ENCODE measurements around the gene TMEM178B. TPM values are rescaled to one million over a fixed set of nuclear protein-coding genes. Genes with fewer than 3 reads are reported as not detected.

TMEM178B gene
- total and polyA plus RNA-seq, 2 of the 4 experiments (the other 2 are of a cell fraction): under 0.01 to 0.05 TPM

GRCh38 chr7:141359262-141359661 is 285.4 kb downstream of the TMEM178B start:
- H3K4me2 ChIP-seq (ENCODE audit: low read depth, low read length): no peak overlapping the region
- H4K5ac ChIP-seq (ENCODE audit: low read depth, low read length): no peak overlapping the region
- no peak overlapping the region for H2BK5ac ChIP-seq (ENCODE audit: low read depth, low read length, poor library complexity, severe bottlenecking)
- H2BK20ac ChIP-seq (ENCODE audit: low read depth, low read length): no peak overlapping the region
- no peak overlapping the region for H2AFZ ChIP-seq (replicated peaks; ENCODE audit: low read length, poor library complexity)
- H3K9me3 ChIP-seq (ENCODE audit: control insufficient read depth, insufficient read depth, low read length): no peaks in the 10 kb centered on the region
- in situ Hi-C loops (cut with MboI; ENCODE audit: low sequenced_read_pairs) (no loop called here), dilution Hi-C loops (cut with HindIII; ENCODE audit: low sequenced_read_pairs, unreplicated experiment) (no loop called here), intact Hi-C loops (cut with micrococcal nuclease) (no loop called here)
- CTCF ChIA-PET: no interaction called here
- no peaks in the 10 kb centered on the region for H3K27me3 ChIP-seq (ENCODE audit: control insufficient read depth, insufficient read depth, low read length)
- no peak overlapping the region for H4K91ac ChIP-seq (ENCODE audit: insufficient read depth, low read depth, low read length)
- no peak overlapping the region for H2BK15ac ChIP-seq (ENCODE audit: low read depth, low read length)
- H3K4me3 ChIP-seq (ENCODE audit: insufficient read depth, low read depth, low read length): no peak overlapping the region
- no peak overlapping the region for H3K14ac ChIP-seq (replicated peaks; ENCODE audit: low read depth, low read length)
- no peak overlapping the region for H2BK120ac ChIP-seq (ENCODE audit: low read depth, low read length)
- H3K18ac ChIP-seq (ENCODE audit: low read depth, low read length): no peak overlapping the region
- H2AK5ac ChIP-seq (ENCODE audit: low read depth, low read length): no peak overlapping the region
- no peak overlapping the region for H3K56ac ChIP-seq (ENCODE audit: extremely low read depth, insufficient read depth, low read length)
- no peak overlapping the region for H3K9ac ChIP-seq (ENCODE audit: low read depth, low read length)
- H4K20me1 ChIP-seq (ENCODE audit: insufficient read depth, low read length): no peaks in the 10 kb centered on the region
- H2AK9ac ChIP-seq (replicated peaks; ENCODE audit: low read depth, low read length, poor library complexity): no peak overlapping the region
- no peaks in the 10 kb centered on the region for H3K36me3 ChIP-seq (ENCODE audit: control insufficient read depth, insufficient read depth, low read length)
- H3K4ac ChIP-seq (ENCODE audit: low read depth, low read length): no peak overlapping the region
- POLR2A ChIA-PET (ENCODE audit: unreplicated experiment): no interaction called here
- H3K79me1 ChIP-seq (ENCODE audit: low read depth in 1 of 2, low read length in 2 of 2): no peaks in the 10 kb centered on the region; a peak in 1 of 4 replicates
- no peak overlapping the region for H4K8ac ChIP-seq (ENCODE audit: low read depth in 2 of 2, low read length in 2 of 2)
- no TSS peak for BruUV-seq (replicated peaks)
- H3K27ac ChIP-seq (ENCODE audit: insufficient read depth, low read length): no peak overlapping the region
- H3K23ac ChIP-seq (ENCODE audit: low read depth, low read length): no peak overlapping the region
- no peaks in the 10 kb centered on the region for H3K9me1 ChIP-seq (ENCODE audit: insufficient read depth, low read length)
- no peak for ATAC-seq (ENCODE audit: low read depth)
- TF ChIP-seq RFX5 (IDR thresholded peaks at IDR 0.05; ENCODE audit: low read depth, low read length) (no peak), BHLHE40 (IDR thresholded peaks at IDR 0.05; ENCODE audit: low read depth, low read length) (no peak), SMC3 (IDR thresholded peaks at IDR 0.05; ENCODE audit: low read depth, low read length) (no peak), POLR2A (IDR thresholded peaks at IDR 0.05; ENCODE audit: low read depth, low read length) (no peak), MAZ (IDR thresholded peaks at IDR 0.05; ENCODE audit: borderline replicate concordance, low read depth, low read length) (no peak), RCOR1 (IDR thresholded peaks at IDR 0.05; ENCODE audit: insufficient replicate concordance, low read length) (no peak)
- H3K4me1 ChIP-seq (ENCODE audit: control insufficient read depth, insufficient read depth, low read length): 0 out of 2 replicates have a peak, but pooled peaks cover 2% of the 10 kb centered on the region
- DNase-seq: no peak
- WGBS, 2 experiments (ENCODE audit: extremely low coverage in 2 of 2, insufficient read length in 1 of 2): no CpG with 5 or more reads among the region's 3 CpGs

Data from IMR-90 (cell line).